Kidney glomerular epithelial cell (primary cell): ENCODE measurements around the gene LSM12.
"Not testable (repeated sequence)": the region's sequence is repeated elsewhere in the genome, so short reads cannot be mapped to it uniquely, and the experiment has no call there.

Experiments
- DNase-seq: peaks from one replicate; lab custom pipeline; 2025; lab: John Stamatoyannopoulos, UW

The LSM12 gene

GRCh38 chr17:44007346-44008204, 58.9 kb downstream of the LSM12 start:
- DNase-seq, result peak; percentile 8

- DNase-seq, result peak; percentile 90
Observed at GRCh38 chr17:44006598-44007345, 59.7 kb downstream of the LSM12 start.

- no peak for DNase-seq
Observed at GRCh38 chr17:44006272-44006597, 60.2 kb downstream of the LSM12 start.

DNA sequence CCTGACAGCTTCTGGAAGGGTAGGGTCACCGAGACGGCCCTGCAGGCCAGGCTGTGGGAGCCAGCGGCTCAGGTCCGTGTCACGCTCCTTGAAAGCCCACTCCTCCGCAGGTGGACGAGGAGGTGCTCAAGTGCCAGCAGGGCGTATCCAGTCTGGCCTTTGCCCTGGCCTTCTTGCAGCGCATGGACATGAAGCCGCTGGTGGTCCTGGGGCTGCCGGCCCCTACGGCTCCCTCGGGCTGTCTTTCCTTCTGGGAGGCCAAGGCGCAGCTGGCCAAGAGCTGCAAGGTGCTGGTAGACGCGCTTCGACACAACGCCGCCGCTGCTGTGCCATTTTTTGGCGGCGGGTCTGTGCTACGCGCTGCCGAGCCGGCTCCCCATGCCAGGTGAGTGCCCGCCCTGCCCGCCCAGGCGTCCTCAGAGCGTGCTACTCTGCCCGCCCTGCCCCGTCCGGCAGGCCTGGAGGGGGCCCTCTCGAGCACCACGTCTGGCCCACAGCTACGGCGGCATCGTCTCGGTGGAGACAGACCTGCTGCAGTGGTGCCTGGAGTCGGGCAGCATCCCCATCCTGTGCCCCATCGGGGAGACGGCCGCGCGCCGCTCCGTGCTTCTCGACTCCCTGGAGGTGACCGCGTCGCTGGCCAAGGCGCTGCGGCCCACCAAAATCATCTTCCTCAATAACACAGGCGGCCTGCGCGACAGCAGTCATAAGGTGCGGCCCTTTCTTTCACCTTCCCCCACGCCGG, 60.8 kb downstream of the LSM12 start:
- DNase-seq, result no peak

DNA sequence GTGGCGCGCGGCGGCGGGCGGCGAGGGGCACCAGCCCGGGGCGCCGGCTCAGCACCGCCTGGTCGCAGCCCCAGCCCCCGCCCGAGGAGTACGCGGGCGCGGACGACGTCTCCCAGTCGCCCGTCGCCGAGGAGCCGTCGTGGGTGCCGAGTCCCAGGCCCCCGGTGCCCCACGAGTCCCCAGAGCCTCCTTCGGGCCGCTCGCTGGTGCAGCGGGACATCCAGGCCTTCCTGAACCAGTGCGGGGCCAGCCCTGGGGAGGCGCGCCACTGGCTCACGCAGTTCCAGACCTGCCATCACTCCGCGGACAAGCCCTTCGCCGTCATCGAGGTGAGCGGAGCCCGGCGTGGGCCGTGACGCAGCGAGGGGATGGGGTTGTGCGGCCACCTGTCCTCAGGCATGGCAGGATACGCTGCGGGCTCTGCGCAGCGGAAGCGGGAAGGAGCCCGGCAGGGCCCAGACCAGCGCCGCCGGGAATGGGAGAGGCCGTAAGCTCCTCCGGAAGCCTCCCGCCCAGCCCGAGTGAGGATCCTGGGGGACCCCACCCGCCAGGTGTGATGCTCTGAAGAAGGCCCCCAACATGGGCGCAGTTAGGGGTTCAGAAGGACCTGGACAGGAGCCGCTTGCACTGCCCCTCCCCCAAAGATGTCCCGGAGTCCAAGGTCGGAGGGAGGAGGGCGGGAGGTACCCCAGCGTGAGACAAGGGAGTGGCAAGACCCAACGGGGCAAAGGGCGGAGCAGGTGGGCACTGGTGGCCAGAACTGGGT, 61.5 kb downstream of the LSM12 start:
- no peak for DNase-seq

- DNase-seq, result no peak
Observed at GRCh38 chr17:44004077-44004760, 62.3 kb downstream of the LSM12 start, which contains the start of gene NAGS. Gene NAGS, plus strand, starts transcription at chr17:44004622. Its CDS starts 42 bp downstream, at chr17:44004664.

- no peak for DNase-seq
Observed at GRCh38 chr17:44002141-44002848, 64.2 kb downstream of the LSM12 start.

DNA sequence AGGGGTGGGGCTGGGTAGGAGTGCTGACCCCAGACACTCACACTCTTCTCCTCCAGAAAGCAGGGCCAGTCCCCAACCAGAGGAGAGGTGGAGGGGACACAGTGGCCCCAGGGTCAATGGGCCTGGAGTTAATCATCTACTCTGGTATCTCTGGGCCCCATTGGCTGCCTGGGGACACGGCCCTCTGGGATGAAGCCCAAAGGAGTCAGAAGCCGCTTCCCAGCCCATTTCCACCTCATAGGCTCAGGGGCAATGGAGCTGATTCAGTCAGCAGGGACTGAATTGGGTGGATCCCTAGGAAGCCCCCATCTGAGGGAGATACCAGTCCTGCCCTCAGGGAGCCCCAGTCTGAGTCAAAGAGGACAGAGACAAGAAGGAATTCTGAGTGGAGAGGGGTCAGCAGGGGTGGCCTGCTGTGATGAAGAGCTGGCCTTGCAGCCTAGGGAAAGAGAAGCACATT, 65.0 kb downstream of the LSM12 start:
- no peak for DNase-seq

GRCh38 chr17:44000871-44001460, 65.5 kb downstream of the LSM12 start:
- no peak for DNase-seq

- no peak for DNase-seq
Observed at GRCh38 chr17:44000141-44000860, 66.2 kb downstream of the LSM12 start.

GRCh38 chr17:43999024-43999423, 67.4 kb downstream of the LSM12 start:
- no peak for DNase-seq

DNA sequence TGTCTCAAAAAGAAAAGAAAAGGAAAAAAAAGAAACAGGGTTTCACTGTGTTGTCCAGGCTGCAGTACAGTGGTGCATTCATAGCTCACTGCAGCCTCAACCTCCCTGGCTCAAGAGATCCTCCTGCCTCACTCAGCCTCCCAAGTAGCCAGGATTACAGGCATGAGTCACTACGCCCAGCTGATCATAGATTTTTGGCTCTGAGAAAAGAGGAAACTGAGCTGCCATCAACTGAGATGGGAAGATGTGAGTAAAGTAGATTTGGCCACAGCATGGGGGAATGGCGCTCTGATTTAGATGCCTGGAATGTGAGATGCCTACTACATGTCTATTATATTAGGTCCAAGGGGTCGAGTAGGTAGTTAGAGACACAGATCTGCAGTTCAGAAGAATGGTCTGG, 67.9 kb downstream of the LSM12 start:
- no peak for DNase-seq

- DNase-seq, result not testable (repeated sequence)
Observed at GRCh38 chr17:43997180-43997579, 69.3 kb downstream of the LSM12 start.

DNA sequence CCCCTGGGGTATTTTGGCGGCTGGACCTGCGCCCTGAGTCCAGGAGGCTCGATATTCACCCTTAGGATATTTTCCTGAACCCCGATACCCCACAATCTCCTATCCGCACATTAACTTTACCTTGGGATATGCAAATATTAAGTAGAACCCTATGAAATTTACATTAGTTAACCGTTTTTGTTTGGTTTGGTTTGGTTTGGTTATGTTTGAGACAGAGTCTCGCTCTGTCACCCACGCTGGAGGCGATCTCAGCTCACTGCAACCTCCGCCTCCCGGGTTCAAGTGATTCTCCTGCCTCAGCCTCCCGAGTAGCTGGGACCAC, 71.4 kb downstream of the LSM12 start:
- DNase-seq, result no peak

DNA sequence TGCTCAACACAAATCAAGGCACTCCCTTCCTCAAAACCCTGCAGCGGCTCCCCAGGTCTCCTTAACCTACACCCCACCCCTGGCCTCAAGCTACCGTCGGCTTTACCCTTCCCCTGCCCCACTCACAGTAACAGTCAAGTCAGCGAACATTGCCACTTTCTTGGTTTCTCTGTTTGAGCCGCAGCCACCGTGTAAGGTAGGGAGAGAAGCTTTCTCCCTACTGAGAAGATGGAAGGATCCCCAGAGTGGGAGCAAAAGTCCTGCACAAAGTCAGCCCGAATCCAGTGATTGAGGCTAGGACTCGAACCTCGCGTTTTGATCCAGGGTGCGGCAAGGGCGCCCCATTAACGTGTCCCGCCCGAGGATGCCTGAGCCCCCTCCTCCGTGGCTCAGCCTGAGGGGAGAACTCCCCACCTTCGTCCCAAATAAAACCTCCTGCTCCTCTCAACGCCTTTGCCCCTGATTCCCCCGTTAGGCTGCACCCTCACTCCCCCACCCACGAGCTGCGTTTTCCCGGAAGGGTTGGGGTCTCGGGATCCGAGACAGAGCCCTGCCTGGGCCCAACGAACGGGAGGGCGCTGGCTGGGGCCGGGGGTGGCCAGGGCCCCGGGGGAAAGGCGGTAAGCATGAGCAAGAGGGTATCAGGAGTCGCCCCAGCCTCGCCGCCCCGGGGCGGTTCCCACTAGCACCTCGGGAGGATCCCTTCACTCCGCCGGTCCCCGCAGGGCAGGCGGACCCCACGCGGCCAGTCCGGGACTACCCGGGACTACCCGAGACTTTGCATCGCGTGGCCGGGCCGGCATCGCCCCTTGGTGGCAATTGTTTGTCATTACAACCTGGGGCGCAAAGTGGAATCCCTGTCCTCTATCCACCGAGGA, 72.0 kb downstream of the LSM12 start:
- peak; percentile 22 for DNase-seq

DNA sequence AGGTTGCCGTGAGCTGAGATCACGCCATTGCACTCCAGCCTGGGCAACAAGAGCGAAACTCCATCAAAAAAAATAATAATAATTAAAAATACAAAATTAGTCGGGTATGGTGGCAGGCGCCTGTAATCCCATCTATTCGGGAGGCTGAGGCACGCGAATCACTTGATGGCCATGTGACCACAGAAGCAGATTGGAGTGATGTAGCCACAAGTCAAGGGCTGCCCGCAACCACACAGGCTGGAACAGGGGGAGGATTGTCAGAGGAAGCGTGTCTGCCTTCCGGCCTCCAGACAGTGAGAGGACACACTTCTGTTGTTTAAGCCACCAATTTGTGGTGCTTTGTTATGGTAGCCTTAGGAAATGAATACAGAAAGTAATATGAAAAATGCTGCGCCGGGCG, 73.8 kb downstream of the LSM12 start:
- DNase-seq, result no peak

DNA sequence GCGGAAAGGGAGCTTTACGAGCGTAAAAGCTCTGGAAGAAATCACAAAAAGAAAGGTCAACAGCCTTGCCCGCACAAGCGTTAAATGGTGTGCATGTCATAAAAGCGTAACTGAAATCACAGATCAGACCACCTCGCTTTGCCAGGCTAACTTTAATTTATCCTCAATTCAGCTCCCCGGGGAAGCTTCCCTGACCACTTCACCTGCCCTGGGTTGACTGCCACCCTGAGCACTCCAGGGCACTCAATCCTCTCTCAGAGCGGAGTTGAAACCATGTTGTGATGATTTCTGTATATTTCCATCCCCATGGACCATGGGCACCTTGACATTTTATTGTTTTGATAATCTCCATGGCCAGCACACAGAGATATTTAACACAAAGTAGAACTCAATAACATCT, 78.2 kb downstream of the LSM12 start:
- DNase-seq, result no peak
